Nephron (organoid): Measurements from ENCODE around the gene RAB3IL1.

Experiments
- H3K27ac Mint-ChIP-seq, 3 experiments: 2 replicates each; pipeline ENCODE4 v1.8.0; 2020; ENCODE audit warnings: mixed read lengths in 3 of 3, mild to moderate bottlenecking in 2 of 3, moderate library complexity in 1 of 3
- H3K27me3 Mint-ChIP-seq: 2 replicates; pipeline ENCODE4 v1.8.0; 2021; ENCODE audit warnings: low read depth, mild to moderate bottlenecking, moderate library complexity, mixed read lengths
- H3K36me3 Mint-ChIP-seq: 2 replicates; pipeline ENCODE4 v1.8.0; 2020; ENCODE audit warnings: low read depth, mixed read lengths
- H3K4me1 Mint-ChIP-seq: 2 replicates; pipeline ENCODE4 v1.8.0; 2020; ENCODE audit warnings: mixed read lengths
- H3K4me3 Mint-ChIP-seq, 3 experiments: 2 replicates each; pipeline ENCODE4 v1.8.0; 2020; ENCODE audit warnings: mild to moderate bottlenecking in 3 of 3, mixed read lengths in 3 of 3, moderate library complexity in 2 of 3
- H3K9me3 Mint-ChIP-seq: 2 replicates; pipeline ENCODE4 v1.8.0; 2020; ENCODE audit warnings: mixed read lengths
- CTCF ChIP-seq, 3 experiments: fragments of 200-600 bp; sonication (generic); IDR thresholded peaks; one replicate each; pipeline ENCODE4 v1.5.0; 2021; ENCODE audit warnings: antibody characterized with exemption in 3 of 3; ENCODE audit not compliant: unreplicated experiment in 3 of 3

Gene RAB3IL1

GRCh38 chr11:61851113-61851899, 66.1 kb downstream of the RAB3IL1 start:
- Mint-ChIP-seq H3K36me3 (peaks cover 68% of the 10 kb centered on the region), H3K4me3 (no peak overlapping the region), H3K27ac (no peak overlapping the region), H3K9me3 (no peaks in the 10 kb centered on the region), H3K27me3 (no peaks in the 10 kb centered on the region), H3K4me1 (peaks cover 3% of the 10 kb centered on the region)
- no peak for TF ChIP-seq CTCF (IDR thresholded peaks at IDR 0.05; ENCODE audit: unreplicated experiment in 3 of 3)

GRCh38 chr11:61850687-61851086, 66.7 kb downstream of the RAB3IL1 start:
- no peaks in the 10 kb centered on the region for H3K9me3 Mint-ChIP-seq
- no peak for TF ChIP-seq CTCF (IDR thresholded peaks at IDR 0.05; ENCODE audit: unreplicated experiment in 3 of 3)

GRCh38 chr11:61848631-61849030, 68.7 kb downstream of the RAB3IL1 start:
- Mint-ChIP-seq H3K9me3 (no peaks in the 10 kb centered on the region), H3K27me3 (no peaks in the 10 kb centered on the region), H3K4me1 (peaks cover 10% of the 10 kb centered on the region), H3K27ac (no peak overlapping the region), H3K36me3 (peaks cover 70% of the 10 kb centered on the region), H3K4me3 (no peak overlapping the region)
- TF ChIP-seq CTCF (IDR thresholded peaks at IDR 0.05; ENCODE audit: unreplicated experiment in 3 of 3): no peak

More at GRCh38 chr11:61850687-61851086, 66.7 kb downstream of the RAB3IL1 start:
- Mint-ChIP-seq H3K27me3 (no peaks in the 10 kb centered on the region), H3K36me3 (peaks cover 72% of the 10 kb centered on the region), H3K27ac (no peak overlapping the region), H3K4me1 (peaks cover 9% of the 10 kb centered on the region), H3K4me3 (no peak overlapping the region)

GRCh38 chr11:61847914-61848581, 69.3 kb downstream of the RAB3IL1 start:
- Mint-ChIP-seq H3K4me3 (no peak overlapping the region), H3K27me3 (no peaks in the 10 kb centered on the region), H3K36me3 (peaks cover 69% of the 10 kb centered on the region), H3K4me1 (peaks cover 10% of the 10 kb centered on the region), H3K27ac (no peak overlapping the region), H3K9me3 (no peaks in the 10 kb centered on the region)
- no peak for TF ChIP-seq CTCF (IDR thresholded peaks at IDR 0.05; ENCODE audit: unreplicated experiment in 3 of 3)
